Esophagus muscularis mucosa (tissue), 4 donors: ENCODE results near the gene SETMAR. TPM values are rescaled to one million over a fixed set of nuclear protein-coding genes. Genes with fewer than 3 reads are reported as not detected.
"Not testable (repeated sequence)": the region's sequence is repeated elsewhere in the genome, so short reads cannot be mapped to it uniquely, and the experiment has no call there.

Experiments
- DNase-seq: peaks from one replicate; pipeline ENCODE4 v3.0.0-alpha.2; 2017; ENCODE audit errors: extremely low spot score
- H3K27ac ChIP-seq, 4 donors: fragments of 200-600 bp; sonication (generic); replicated peaks in 1 of 4; 1 replicate in 3 of 4; 2 replicates in 1 of 4; pipeline ENCODE4 v1.5.1; 2016 to 2019; ENCODE audit warnings: mild to moderate bottlenecking in 1 of 4
- H3K27me3 ChIP-seq, 4 donors: fragments of 200-600 bp; sonication (generic); one replicate each; pipeline versions ENCODE4 v1.5.1 to v1.6.0; 2016 to 2019
- H3K36me3 ChIP-seq, 4 donors: fragments of 200-600 bp; sonication (generic); one replicate each; pipeline ENCODE4 v1.5.1; 2016 to 2019
- H3K4me1 ChIP-seq, 4 donors: fragments of 200-600 bp; sonication (generic); one replicate each; pipeline ENCODE4 v1.5.1; 2016 to 2019
- H3K4me3 ChIP-seq, 4 donors: fragments of 200-600 bp; sonication (generic); 1 replicate in 2 of 4; 2 replicates in 2 of 4; pipeline ENCODE4 v1.5.1; 2016 to 2019; ENCODE audit warnings: mild to moderate bottlenecking in 4 of 4, moderate library complexity in 1 of 4
- H3K9me3 ChIP-seq, 4 donors: fragments of 200-600 bp; sonication (generic); 1 replicate in 3 of 4; 2 replicates in 1 of 4; pipeline ENCODE4 v1.5.1; 2016 to 2019
- CTCF ChIP-seq, 3 experiments: fragments of 200-600 bp in 2 of 3; fragments of 450-650 bp in 1 of 3; sonication (generic) in 2 of 3; IDR thresholded peaks; one replicate each; pipeline ENCODE4 v1.5.1; 2017 to 2019; ENCODE audit warnings: antibody characterized with exemption in 3 of 3, mild to moderate bottlenecking in 2 of 3, moderate library complexity in 1 of 3
- EP300 ChIP-seq: sonication (generic); formaldehyde crosslinking; IDR thresholded peaks from one replicate; pipeline ENCODE4 v1.6.1; 2017; ENCODE audit warnings: antibody characterized with exemption
- POLR2A ChIP-seq: fragments of 450-650 bp; IDR thresholded peaks from one replicate; pipeline ENCODE4 v1.6.1; 2017; ENCODE audit warnings: antibody characterized with exemption, moderate library complexity, mild to moderate bottlenecking, low read depth
- POLR2AphosphoS5 ChIP-seq, 2 donors: sonication (generic); formaldehyde crosslinking; IDR thresholded peaks; one replicate each; pipeline ENCODE4 v1.6.1; 2017; ENCODE audit warnings: antibody characterized with exemption in 2 of 2
- WGBS: methylation state at CpG from one replicate; pipeline ENCODE4 v1.1.5; 2018; 5-methylcytosine and 5-hydroxymethylcytosine counted together
- intact Hi-C: fragments of 100-400 bp; cut with DNase I; formaldehyde crosslinking; loops from one replicate; pipeline ENCODE4 v1.15.1; 2023
- total RNA-seq, 4 donors: library from RNA; depleted of rRNA; stranded (reverse); fragments of >200 nt; gene quantifications; one replicate each; pipeline versions ENCODE4 v1.1.0 to v1.2.1, GENCODE V29; 2016

SETMAR gene
- total RNA-seq, 4 donors from 2014 or later: 28.5 to 42.6 (median 31.4) TPM

- TF ChIP-seq POLR2A (no peak), EP300 (no peak)
- Histone ChIP-seq H3K4me1 (peaks cover 10 to 50% (median 42%) of the 10 kb centered on the region in 4 donors), H3K36me3 (peaks cover 0 to 7% (median 4%) of the 10 kb centered on the region in 4 donors), H3K4me3 (no peak overlapping the region), H3K9me3 (no peaks in the 10 kb centered on the region), H3K27me3 (no peaks in the 10 kb centered on the region), H3K27ac (no peak overlapping the region)
- WGBS: 77% methylated on average over 1 of the region's 1 CpG
- intact Hi-C loops: no loop called here
- DNase-seq: no peak
Observed at GRCh38 chr3:4321732-4322131, 18.6 kb downstream of the SETMAR start.

GRCh38 chr3:4322635-4323034 lies 19.5 kb downstream of the SETMAR start:
- Histone ChIP-seq H3K27me3 (no peaks in the 10 kb centered on the region), H3K4me1 (peaks cover 10 to 50% (median 44%) of the 10 kb centered on the region in 4 donors), H3K27ac (no peak overlapping the region), H3K4me3 (no peak overlapping the region), H3K36me3 (no peaks in the 10 kb centered on the region), H3K9me3 (no peaks in the 10 kb centered on the region)
- WGBS: 96% methylated on average over 1 of the region's 1 CpG
- intact Hi-C loops: no loop called here
- no peak for TF ChIP-seq POLR2AphosphoS5 (IDR thresholded peaks at IDR 0.05)
- TF ChIP-seq POLR2A: no peak
- no peak for TF ChIP-seq CTCF (IDR thresholded peaks at IDR 0.05)
- TF ChIP-seq EP300: no peak
- no peak for DNase-seq

GRCh38 chr3:4323246-4324027 lies 20.3 kb downstream of the SETMAR start:
- H3K36me3 ChIP-seq: no peaks in the 10 kb centered on the region
- no peaks in the 10 kb centered on the region for H3K27me3 ChIP-seq
- DNase-seq: no peak
- no peak overlapping the region for H3K4me3 ChIP-seq
- intact Hi-C loops: no loop called here
- WGBS: 87% methylated on average over 3 of the region's 3 CpGs
- H3K27ac ChIP-seq: no peak overlapping the region
- TF ChIP-seq POLR2AphosphoS5 (IDR thresholded peaks at IDR 0.05) (no peak), EP300 (no peak)
- H3K9me3 ChIP-seq: no peaks in the 10 kb centered on the region
- H3K4me1 ChIP-seq: peaks cover 10 to 50% (median 44%) of the 10 kb centered on the region in 4 donors

GRCh38 chr3:4326868-4327267 lies 23.7 kb downstream of the SETMAR start:
- 97% methylated on average over 1 of the region's 1 CpG for WGBS
- TF ChIP-seq POLR2AphosphoS5 (IDR thresholded peaks at IDR 0.05): no peak
- TF ChIP-seq CTCF (IDR thresholded peaks at IDR 0.05): no peak
- no peak for TF ChIP-seq EP300
- TF ChIP-seq POLR2A: no peak
- Histone ChIP-seq H3K4me1 (peaks cover 10 to 30% (median 25%) of the 10 kb centered on the region in 4 donors), H3K36me3 (no peaks in the 10 kb centered on the region), H3K9me3 (no peaks in the 10 kb centered on the region), H3K4me3 (no peak overlapping the region), H3K27me3 (no peaks in the 10 kb centered on the region), H3K27ac (no peak overlapping the region)
- intact Hi-C loops: no loop called here
- DNase-seq: no peak

- H3K4me3 ChIP-seq, H3K9me3 ChIP-seq, H3K27me3 ChIP-seq, H3K27ac ChIP-seq, intact Hi-C loops, H3K36me3 ChIP-seq, DNase-seq: not testable (repeated sequence)
- peaks cover 0 to 16% (median 13%) of the 10 kb centered on the region in 4 donors for H3K4me1 ChIP-seq
Observed at GRCh38 chr3:4329806-4330205, 26.6 kb downstream of the SETMAR start.

GRCh38 chr3:4332111-4332510 lies 28.9 kb downstream of the SETMAR start:
- no peaks in the 10 kb centered on the region for H3K36me3 ChIP-seq
- intact Hi-C loops: no loop called here
- H3K4me3 ChIP-seq: no peak overlapping the region
- H3K27me3 ChIP-seq: no peaks in the 10 kb centered on the region
- H3K27ac ChIP-seq: no peak overlapping the region
- DNase-seq: no peak
- H3K4me1 ChIP-seq: peaks cover 0 to 7% (median 2%) of the 10 kb centered on the region in 4 donors
- no peaks in the 10 kb centered on the region for H3K9me3 ChIP-seq
- 100% methylated on average over 1 of the region's 1 CpG for WGBS
- TF ChIP-seq CTCF (IDR thresholded peaks at IDR 0.05) (no peak), EP300 (no peak), POLR2A (no peak), POLR2AphosphoS5 (IDR thresholded peaks at IDR 0.05) (no peak)
